ENCODE measurements around the gene SEPTIN3.

SEPTIN3 gene

GRCh38 chr22:41969110-41969646 is at the start of gene SEPTIN3:
SEPTIN3 (plus strand) TSS chr22:41969443; CDS start chr22:41971493, 2,050 bp downstream.
- H3K4me2 ChIP-seq (ENCODE audit: low read length) = no peak within 1 kb of the TSS
- H2AFZ ChIP-seq = no peak within 1 kb of the TSS
- no peaks in the 10 kb centered on the region for H3K27me3 ChIP-seq (ENCODE audit: control insufficient read depth, insufficient read depth, low read length)
- H3K79me2 ChIP-seq = no peaks in the 10 kb centered on the region
- no peaks in the 10 kb centered on the region for H3K36me3 ChIP-seq (ENCODE audit: control insufficient read depth, insufficient read depth, low read length)
- no peak within 1 kb of the TSS for H3K4me3 ChIP-seq (ENCODE audit: low read depth, low read length)
- H3K9ac ChIP-seq = no peak within 1 kb of the TSS
- no peaks in the 10 kb centered on the region for H3K4me1 ChIP-seq
- no peak for TF ChIP-seq CTCF (IDR thresholded peaks at IDR 0.05)
- H3K27ac ChIP-seq = no peak within 1 kb of the TSS
- no peaks in the 10 kb centered on the region for H3K9me3 ChIP-seq (ENCODE audit: control insufficient read depth, low read length)

- Histone ChIP-seq H3K9me3 (ENCODE audit: control insufficient read depth, low read length) (no peaks in the 10 kb centered on the region), H3K36me3 (ENCODE audit: control insufficient read depth, insufficient read depth, low read length) (no peaks in the 10 kb centered on the region), H2AFZ (no peak overlapping the region), H3K4me2 (ENCODE audit: low read length) (no peak overlapping the region), H3K27me3 (ENCODE audit: control insufficient read depth, insufficient read depth, low read length) (no peaks in the 10 kb centered on the region), H3K9ac (no peak overlapping the region), H3K4me1 (no peaks in the 10 kb centered on the region), H3K27ac (no peak overlapping the region), H3K4me3 (ENCODE audit: low read depth, low read length) (peak overlapping the region; percentile 40), H3K79me2 (no peaks in the 10 kb centered on the region)
- TF ChIP-seq CTCF (IDR thresholded peaks at IDR 0.05) = no peak
These were observed 48.8 kb upstream of the SEPTIN3 start for GRCh38 chr22:41920271-41920976.

- no peaks in the 10 kb centered on the region for H3K36me3 ChIP-seq (ENCODE audit: control insufficient read depth, insufficient read depth, low read length)
- H3K4me2 ChIP-seq (ENCODE audit: low read length) = no peak overlapping the region
- no peak for TF ChIP-seq CTCF (IDR thresholded peaks at IDR 0.05)
- H3K9me3 ChIP-seq (ENCODE audit: control insufficient read depth, low read length) = no peaks in the 10 kb centered on the region
- no peaks in the 10 kb centered on the region for H3K4me1 ChIP-seq
- H2AFZ ChIP-seq = no peak overlapping the region
- H3K27me3 ChIP-seq (ENCODE audit: control insufficient read depth, insufficient read depth, low read length) = no peaks in the 10 kb centered on the region
- H3K9ac ChIP-seq = no peak overlapping the region
- H3K4me3 ChIP-seq (ENCODE audit: low read depth, low read length) = no peak overlapping the region
- no peak overlapping the region for H3K27ac ChIP-seq
- no peaks in the 10 kb centered on the region for H3K79me2 ChIP-seq
These were observed 46.9 kb upstream of the SEPTIN3 start for GRCh38 chr22:41922328-41922727.

- no peak overlapping the region for H3K27ac ChIP-seq
- no peak for TF ChIP-seq CTCF (IDR thresholded peaks at IDR 0.05)
- H3K4me3 ChIP-seq (ENCODE audit: low read depth, low read length) = no peak overlapping the region
- H3K27me3 ChIP-seq (ENCODE audit: control insufficient read depth, insufficient read depth, low read length) = no peaks in the 10 kb centered on the region
- no peak overlapping the region for H3K9ac ChIP-seq
- no peaks in the 10 kb centered on the region for H3K9me3 ChIP-seq (ENCODE audit: control insufficient read depth, low read length)
- no peaks in the 10 kb centered on the region for H3K36me3 ChIP-seq (ENCODE audit: control insufficient read depth, insufficient read depth, low read length)
- H2AFZ ChIP-seq = no peak overlapping the region
- no peaks in the 10 kb centered on the region for H3K79me2 ChIP-seq
- H3K4me1 ChIP-seq = no peaks in the 10 kb centered on the region
- no peak overlapping the region for H3K4me2 ChIP-seq (ENCODE audit: low read length)
These were observed 46.2 kb upstream of the SEPTIN3 start for GRCh38 chr22:41922940-41923594.
